Measurements from ENCODE around the gene PUSL1. TPM values are rescaled to one million over a fixed set of nuclear protein-coding genes. Genes with fewer than 3 reads are reported as not detected.
"Not testable (repeated sequence)": the region's sequence is repeated elsewhere in the genome, so short reads cannot be mapped to it uniquely, and the experiment has no call there.

PUSL1 gene
- total RNA-seq, 1 experiment from 2014 or later, result 24.7 TPM

GRCh38 chr1:1310109-1310385 is 1.6 kb downstream of the PUSL1 start:
- DNase-seq (ENCODE audit: low spot score), result no peak

GRCh38 chr1:1310476-1311053 is 2.2 kb downstream of the PUSL1 start:
- DNase-seq (ENCODE audit: low spot score), result no peak

- DNase-seq (ENCODE audit: low spot score), result no peak
Measured at GRCh38 chr1:1311107-1312104, 3.0 kb downstream of the PUSL1 start.

- no peak for DNase-seq (ENCODE audit: low spot score)
Measured at GRCh38 chr1:1312450-1313314, 4.3 kb downstream of the PUSL1 start.

- no peak for DNase-seq (ENCODE audit: low spot score)
Measured at GRCh38 chr1:1313500-1314236, 5.3 kb downstream of the PUSL1 start.

GRCh38 chr1:1314237-1314586 is 5.8 kb downstream of the PUSL1 start:
- DNase-seq (ENCODE audit: low spot score), result no peak

GRCh38 chr1:1314678-1315335 is 6.4 kb downstream of the PUSL1 start:
- DNase-seq (ENCODE audit: low spot score), result no peak

GRCh38 chr1:1315435-1315954 is 7.1 kb downstream of the PUSL1 start:
- no peak for DNase-seq (ENCODE audit: low spot score)

GRCh38 chr1:1316199-1316598 is 7.8 kb downstream of the PUSL1 start:
- DNase-seq (ENCODE audit: low spot score), result not testable (repeated sequence)

- DNase-seq (ENCODE audit: low spot score), result no peak
Measured at GRCh38 chr1:1317420-1317819, 9.0 kb downstream of the PUSL1 start.

- peak; percentile 91 for DNase-seq (ENCODE audit: low spot score)
Measured at GRCh38 chr1:1318131-1318652, 9.8 kb downstream of the PUSL1 start.

GRCh38 chr1:1318777-1319645 is 10.6 kb downstream of the PUSL1 start:
- DNase-seq (ENCODE audit: low spot score), result no peak

GRCh38 chr1:1319646-1319941 is 11.2 kb downstream of the PUSL1 start:
- DNase-seq (ENCODE audit: low spot score), result no peak

- DNase-seq (ENCODE audit: low spot score), result no peak
Measured at GRCh38 chr1:1320666-1321448, 12.5 kb downstream of the PUSL1 start.

GRCh38 chr1:1321477-1321876 is 13.1 kb downstream of the PUSL1 start:
- DNase-seq (ENCODE audit: low spot score), result no peak

GRCh38 chr1:1322418-1322817 is 14.0 kb downstream of the PUSL1 start:
- DNase-seq (ENCODE audit: low spot score), result no peak

GRCh38 chr1:1322952-1323351 is 14.6 kb downstream of the PUSL1 start:
- DNase-seq (ENCODE audit: low spot score), result no peak

GRCh38 chr1:1324084-1324523 is 15.7 kb downstream of the PUSL1 start:
- DNase-seq (ENCODE audit: low spot score), result no peak
